MCF 10A (cell line): ENCODE results near the gene SETBP1. TPM values are rescaled to one million over a fixed set of nuclear protein-coding genes. Genes with fewer than 3 reads are reported as not detected.
A peak's percentile ranks its signal among the peaks of the same experiment; 100 is the strongest.

ENCODE experiments used
- BruUV-seq: library from RNA; stranded (reverse); fragments of 400-500 nt; replicated peaks from 2 replicates; lab custom pipeline; 2021; lab: Mats Ljungman, UMichigan
- CTCF ChIA-PET: fragments of 300-600 bp; sonication (Branson Sonifier 250); formaldehyde crosslinking; extraction: SDS; loops from one replicate; lab custom pipeline; 2021; ENCODE audit warnings: antibody characterized with exemption, inconsistent platforms; lab: Yijun Ruan, JAX
- POLR2A ChIA-PET: fragments of 300-600, 350-650 bp; sonication (Branson Sonifier 250); formaldehyde crosslinking; extraction: SDS; loops from one replicate; lab custom pipeline; 2020; ENCODE audit warnings: antibody characterized with exemption, inconsistent platforms; lab: Yijun Ruan, JAX
- DNase-seq: peaks from one replicate; pipeline ENCODE4 v3.0.0-alpha.2; 2018; ENCODE audit not compliant: unreplicated experiment
- H3K27ac Mint-ChIP-seq: one replicate; pipeline ENCODE4 v1.8.0; 2022; ENCODE audit warnings: mild to moderate bottlenecking, low read depth, mixed read lengths; ENCODE audit not compliant: unreplicated experiment
- H3K27me3 Mint-ChIP-seq: one replicate; pipeline ENCODE4 v1.8.0; 2022; ENCODE audit warnings: mixed read lengths; ENCODE audit not compliant: insufficient read depth, unreplicated experiment
- H3K36me3 Mint-ChIP-seq: one replicate; pipeline ENCODE4 v1.8.0; 2022; ENCODE audit warnings: mild to moderate bottlenecking, moderate library complexity, mixed read lengths; ENCODE audit not compliant: insufficient read depth, unreplicated experiment
- H3K4me1 Mint-ChIP-seq: one replicate; pipeline ENCODE4 v1.8.0; 2022; ENCODE audit warnings: mixed read lengths; ENCODE audit not compliant: insufficient read depth, unreplicated experiment
- H3K4me3 Mint-ChIP-seq: one replicate; pipeline ENCODE4 v1.8.0; 2022; ENCODE audit warnings: mild to moderate bottlenecking, moderate library complexity, mixed read lengths; ENCODE audit not compliant: unreplicated experiment
- H3K9me3 Mint-ChIP-seq: one replicate; pipeline ENCODE4 v1.8.0; 2022; ENCODE audit warnings: mixed read lengths; ENCODE audit not compliant: unreplicated experiment
- intact Hi-C: fragments of 100-400 bp; cut with micrococcal nuclease; formaldehyde crosslinking; loops from 2 replicates; pipeline ENCODE4 v1.14.1; 2022
- total RNA-seq: library from RNA; stranded (reverse); gene quantifications from 2 replicates; pipeline ENCODE4 v1.2.3, GENCODE V29; 2022
- TF ChIP-seq, protein P1 (sequence below): fragments of 200-600 bp; IDR thresholded peaks from one replicate; pipeline ENCODE4 v1.8.0; 2022; ENCODE audit warnings: antibody characterized with exemption, mild to moderate bottlenecking; ENCODE audit not compliant: unreplicated experiment

Gene SETBP1
- total RNA-seq, 1 experiment from 2014 or later: 4.8 TPM

DNA sequence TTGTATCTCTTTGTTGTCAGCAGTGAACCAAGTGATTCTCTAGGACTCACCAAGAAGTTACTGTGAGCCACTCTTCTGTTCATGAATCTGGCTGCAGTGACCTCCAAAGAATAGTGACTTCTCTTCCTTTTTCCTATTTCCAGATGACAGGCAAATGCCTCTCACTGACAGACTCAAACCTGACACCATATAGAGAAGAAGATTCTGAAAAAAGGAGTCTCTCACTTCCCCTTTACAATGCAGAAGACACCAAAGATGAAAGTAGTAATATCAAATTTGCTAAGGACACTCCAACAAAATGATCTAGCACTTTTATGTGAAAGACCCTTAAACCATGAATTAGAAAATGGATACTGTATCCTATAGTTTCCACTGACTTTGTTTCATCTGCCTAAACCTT, 44.4 kb upstream of the SETBP1 start:
- CTCF ChIA-PET: interaction anchor here (0.7 kb wide), 1 partner anchor 1015 kb away, joined by 3 read pairs; no protein-coding TSS in a partner anchor
- H3K27ac Mint-ChIP-seq: peak overlapping the region; percentile 62
- intact Hi-C loops: no loop called here

GRCh38 chr18:44637210-44638033, 43.3 kb upstream of the SETBP1 start:
- H3K9me3 Mint-ChIP-seq: no peaks in the 10 kb centered on the region
- TF ChIP-seq, protein P1, sequence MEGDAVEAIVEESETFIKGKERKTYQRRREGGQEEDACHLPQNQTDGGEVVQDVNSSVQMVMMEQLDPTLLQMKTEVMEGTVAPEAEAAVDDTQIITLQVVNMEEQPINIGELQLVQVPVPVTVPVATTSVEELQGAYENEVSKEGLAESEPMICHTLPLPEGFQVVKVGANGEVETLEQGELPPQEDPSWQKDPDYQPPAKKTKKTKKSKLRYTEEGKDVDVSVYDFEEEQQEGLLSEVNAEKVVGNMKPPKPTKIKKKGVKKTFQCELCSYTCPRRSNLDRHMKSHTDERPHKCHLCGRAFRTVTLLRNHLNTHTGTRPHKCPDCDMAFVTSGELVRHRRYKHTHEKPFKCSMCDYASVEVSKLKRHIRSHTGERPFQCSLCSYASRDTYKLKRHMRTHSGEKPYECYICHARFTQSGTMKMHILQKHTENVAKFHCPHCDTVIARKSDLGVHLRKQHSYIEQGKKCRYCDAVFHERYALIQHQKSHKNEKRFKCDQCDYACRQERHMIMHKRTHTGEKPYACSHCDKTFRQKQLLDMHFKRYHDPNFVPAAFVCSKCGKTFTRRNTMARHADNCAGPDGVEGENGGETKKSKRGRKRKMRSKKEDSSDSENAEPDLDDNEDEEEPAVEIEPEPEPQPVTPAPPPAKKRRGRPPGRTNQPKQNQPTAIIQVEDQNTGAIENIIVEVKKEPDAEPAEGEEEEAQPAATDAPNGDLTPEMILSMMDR: no peak
- ChIA-PET CTCF (interaction anchor here (1.0 to 1.4 kb wide), 4 partner anchors 9 to 976 kb away, joined by 3 to 10 read pairs (median 3); no protein-coding TSS in a partner anchor), POLR2A (interaction anchor here (0.7 to 1.6 kb wide), 7 partner anchors 11 to 774 kb away, joined by 3 to 4 read pairs (median 3); no protein-coding TSS in a partner anchor)
- peak overlapping the region; percentile 15 for H3K4me3 Mint-ChIP-seq
- H3K27ac Mint-ChIP-seq: peak overlapping the region; percentile 62
- no peaks in the 10 kb centered on the region for H3K27me3 Mint-ChIP-seq
- TSS peak; percentile 55 for BruUV-seq
- peaks cover 22% of the 10 kb centered on the region for H3K4me1 Mint-ChIP-seq
- intact Hi-C loops: no loop called here
- peak; percentile 64 for DNase-seq
- H3K36me3 Mint-ChIP-seq: no peaks in the 10 kb centered on the region

More for the DNA sequence above, 44.4 kb upstream of the SETBP1 start:
- Mint-ChIP-seq H3K4me1 (peaks cover 22% of the 10 kb centered on the region), H3K9me3 (no peaks in the 10 kb centered on the region), H3K36me3 (no peaks in the 10 kb centered on the region), H3K4me3 (no peak overlapping the region), H3K27me3 (no peaks in the 10 kb centered on the region)
- POLR2A ChIA-PET: interaction anchor here (0.9 to 1.6 kb wide), 2 partner anchors 11 to 71 kb away, joined by 4 read pairs; no protein-coding TSS in a partner anchor
- BruUV-seq: no TSS peak
- TF ChIP-seq, protein P1: no peak
- no peak for DNase-seq

DNA sequence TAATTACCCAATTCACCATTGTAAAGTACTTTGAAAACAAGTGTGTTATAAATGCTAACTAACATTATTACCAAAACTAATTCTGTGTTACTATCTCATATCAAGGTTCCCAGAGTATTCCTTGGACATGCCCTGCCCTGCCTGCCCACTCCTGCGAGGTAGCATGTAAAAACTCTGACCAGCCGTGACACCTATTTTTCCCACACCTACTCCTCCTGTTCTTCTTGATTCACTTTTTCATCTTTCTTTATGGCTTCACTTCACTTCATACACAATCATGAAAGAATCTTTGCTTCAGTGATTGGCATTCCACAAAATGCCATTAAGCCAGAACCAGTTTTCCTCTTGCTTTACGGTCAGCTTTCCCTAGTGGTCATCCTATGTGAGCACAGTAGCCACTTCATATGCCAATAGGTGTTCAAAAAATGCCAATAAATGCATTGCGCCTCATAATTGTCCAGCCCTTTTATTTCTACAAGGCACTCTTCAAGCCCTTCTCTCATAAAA, 42.6 kb upstream of the SETBP1 start:
- Mint-ChIP-seq H3K4me3 (peak overlapping the region; percentile 15), H3K36me3 (no peaks in the 10 kb centered on the region), H3K9me3 (no peaks in the 10 kb centered on the region), H3K27ac (peak overlapping the region; percentile 62), H3K4me1 (peaks cover 26% of the 10 kb centered on the region), H3K27me3 (no peaks in the 10 kb centered on the region)
- intact Hi-C loops: no loop called here
- TF ChIP-seq, protein P1: no peak
- BruUV-seq: no TSS peak
- CTCF ChIA-PET: interaction anchor here (1.0 to 1.4 kb wide), 4 partner anchors 9 to 976 kb away, joined by 3 to 10 read pairs (median 3); no protein-coding TSS in a partner anchor
- no peak for DNase-seq
- POLR2A ChIA-PET: interaction anchor here (0.8 to 1.6 kb wide), 6 partner anchors 10 to 35 kb away, joined by 3 to 4 read pairs (median 3); no protein-coding TSS in a partner anchor

DNA sequence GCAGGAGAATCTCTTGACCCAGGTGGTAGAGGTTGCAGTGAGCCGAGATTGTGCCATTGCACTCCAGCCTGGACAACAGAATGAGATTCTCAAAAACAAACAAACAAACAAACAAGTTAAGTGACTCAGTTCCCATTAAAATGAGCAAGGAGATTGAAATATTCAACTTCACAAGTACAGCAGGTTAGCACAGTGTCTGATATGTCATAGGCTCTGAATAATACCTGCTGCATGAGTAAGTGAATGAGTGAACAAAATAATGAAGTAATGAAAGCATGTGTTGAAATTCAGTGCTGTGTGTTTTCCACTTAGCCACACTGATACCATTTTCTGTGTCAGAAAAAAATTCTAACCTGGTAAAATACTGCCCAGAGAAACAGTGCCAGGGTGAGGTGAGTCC, 41.9 kb upstream of the SETBP1 start:
- intact Hi-C loops: no loop called here
- Mint-ChIP-seq H3K27ac (no peak overlapping the region), H3K27me3 (no peaks in the 10 kb centered on the region), H3K36me3 (no peaks in the 10 kb centered on the region), H3K9me3 (no peaks in the 10 kb centered on the region), H3K4me3 (no peak overlapping the region), H3K4me1 (peaks cover 29% of the 10 kb centered on the region)
- DNase-seq: no peak
- no TSS peak for BruUV-seq
- POLR2A ChIA-PET: no interaction called here
- TF ChIP-seq, protein P1: no peak
- CTCF ChIA-PET: interaction anchor here (1.3 kb wide), 1 partner anchor 977 kb away, joined by 3 read pairs; no protein-coding TSS in a partner anchor
